Activated naive CD8-positive, alpha-beta T cell treated with anti-CD3 and anti-CD28 coated beads, Interleukin-2, amount 10 ng/mL, durations not matched to agents 7 days and 5 days (primary cell): ENCODE measurements around the gene GCHFR. TPM values are rescaled to one million over a fixed set of nuclear protein-coding genes. Genes with fewer than 3 reads are reported as not detected.

Source experiments
- ATAC-seq: fragments of 150-1000 bp; cut with Tn5 transposase; one replicate; pipeline ENCODE4 v1.10.0; 2021; ENCODE audit warnings: low read depth, moderate library complexity
- POLR2A ChIA-PET: fragments of 350-600 bp; sonication (Branson Sonifier 250); formaldehyde crosslinking; loops from one replicate; lab custom pipeline; 2021; ENCODE audit warnings: antibody characterized with exemption; lab: Charles Lee
- DNase-seq: peaks from one replicate; pipeline ENCODE4 v3.0.0; 2021
- H3K27ac Mint-ChIP-seq: one replicate; pipeline ENCODE4 v1.8.0; 2022; ENCODE audit warnings: mild to moderate bottlenecking, mixed read lengths
- H3K27me3 Mint-ChIP-seq: one replicate; pipeline ENCODE4 v1.8.0; 2022; ENCODE audit warnings: mild to moderate bottlenecking, moderate library complexity, mixed read lengths
- H3K36me3 Mint-ChIP-seq: one replicate; pipeline ENCODE4 v1.8.0; 2021; ENCODE audit warnings: mild to moderate bottlenecking, mixed read lengths
- H3K4me1 Mint-ChIP-seq: one replicate; pipeline ENCODE4 v1.8.0; 2021; ENCODE audit warnings: mixed read lengths
- H3K4me3 Mint-ChIP-seq: one replicate; pipeline ENCODE4 v1.8.0; 2022; ENCODE audit warnings: mild to moderate bottlenecking, moderate library complexity, mixed read lengths
- H3K9me3 Mint-ChIP-seq: one replicate; pipeline ENCODE4 v1.8.0; 2021; ENCODE audit warnings: mixed read lengths
- total RNA-seq, 2 experiments: library from RNA; stranded (reverse); gene quantifications; one replicate each; pipeline ENCODE4 v1.2.3, GENCODE V29; 2021

The GCHFR gene
- total RNA-seq, 2 experiments from 2014 or later = 58.2 to 61.5 TPM

DNA sequence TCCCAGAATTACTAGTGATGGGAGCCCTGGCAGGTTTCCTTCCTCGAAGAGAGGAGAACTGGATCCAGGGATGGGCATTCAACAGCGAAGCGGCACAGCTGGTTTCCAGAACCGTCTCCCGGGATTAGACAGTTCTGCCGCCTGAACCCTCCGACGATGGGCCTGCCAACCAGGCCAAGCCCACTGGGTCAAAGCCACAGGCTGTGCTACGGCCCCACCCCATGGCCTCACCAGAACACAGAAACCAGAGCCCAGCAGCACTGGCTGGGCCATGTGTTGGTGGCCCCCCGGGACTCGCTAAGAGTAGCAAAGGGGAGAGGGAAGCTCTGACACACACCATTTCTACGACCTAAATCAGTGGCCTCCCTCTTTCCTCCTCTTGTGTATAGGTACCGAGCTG lies 8.1 kb downstream of the GCHFR start:
- Mint-ChIP-seq H3K4me1 (peaks cover 23% of the 10 kb centered on the region), H3K27me3 (no peaks in the 10 kb centered on the region), H3K9me3 (no peaks in the 10 kb centered on the region), H3K27ac (no peak overlapping the region), H3K4me3 (no peak overlapping the region), H3K36me3 (peaks cover 12% of the 10 kb centered on the region)
- DNase-seq (no peak), ATAC-seq (no peak)
- POLR2A ChIA-PET = interaction anchor here (0.5 kb wide), 1 partner anchor 296 kb away, joined by 3 read pairs; no protein-coding TSS in a partner anchor

DNA sequence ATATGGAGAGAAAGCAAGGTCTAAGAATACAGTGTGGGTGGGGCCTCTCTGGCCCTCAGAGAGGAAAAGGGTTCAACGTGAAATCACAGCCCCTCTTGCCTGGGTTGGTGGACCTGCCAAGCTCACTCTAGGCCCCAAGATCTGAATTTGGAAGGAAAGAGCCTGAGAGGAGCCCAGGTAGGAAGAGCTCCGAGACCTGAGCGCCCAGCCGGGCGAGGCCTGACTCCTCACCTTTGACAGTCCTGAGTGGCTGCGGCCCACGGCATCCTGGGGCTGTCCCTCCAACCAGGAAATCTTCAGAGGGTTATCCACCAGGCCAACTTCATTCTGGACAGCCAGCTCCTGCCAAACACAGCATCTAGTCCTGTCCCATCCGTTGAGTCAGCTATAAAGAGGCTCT lies 9.6 kb downstream of the GCHFR start:
- Mint-ChIP-seq H3K4me3 (no peak overlapping the region), H3K27me3 (no peaks in the 10 kb centered on the region), H3K9me3 (no peaks in the 10 kb centered on the region), H3K36me3 (peaks cover 14% of the 10 kb centered on the region), H3K4me1 (peaks cover 23% of the 10 kb centered on the region), H3K27ac (no peak overlapping the region)
- ATAC-seq (no peak), DNase-seq (no peak)
- POLR2A ChIA-PET = interaction anchor here (1.1 kb wide), 1 partner anchor 79 kb away, joined by 3 read pairs; no protein-coding TSS in a partner anchor

DNA sequence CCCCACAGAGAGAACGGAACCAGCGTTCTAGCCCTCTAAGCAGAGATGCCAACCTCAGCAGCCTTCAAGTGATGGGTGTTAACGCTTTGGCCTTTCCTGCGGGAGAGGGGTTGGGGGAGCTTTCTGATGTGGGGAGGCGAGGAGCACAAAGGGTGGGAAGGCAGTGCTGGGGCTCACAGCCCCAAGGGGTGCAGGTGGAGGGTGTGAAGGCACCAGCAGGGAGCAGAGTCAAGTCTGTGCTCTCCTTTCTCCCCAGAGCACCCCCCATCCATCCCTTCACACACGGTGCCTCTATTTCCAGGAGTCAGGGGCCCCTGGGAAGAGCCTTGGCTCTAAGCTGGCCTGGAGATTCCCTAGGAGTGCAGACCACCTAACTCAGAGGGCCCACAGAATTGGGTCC lies 10.0 kb downstream of the GCHFR start:
- DNase-seq (no peak), ATAC-seq (no peak)
- no peaks in the 10 kb centered on the region for H3K27me3 Mint-ChIP-seq
- H3K9me3 Mint-ChIP-seq = no peaks in the 10 kb centered on the region
- H3K4me1 Mint-ChIP-seq = peaks cover 20% of the 10 kb centered on the region
- H3K36me3 Mint-ChIP-seq = peaks cover 13% of the 10 kb centered on the region
- H3K4me3 Mint-ChIP-seq = no peak overlapping the region
- no peak overlapping the region for H3K27ac Mint-ChIP-seq
- POLR2A ChIA-PET = interaction anchor here (0.5 to 1.1 kb wide), 2 partner anchors 19 to 79 kb away, joined by 3 read pairs; no protein-coding TSS in a partner anchor

DNA sequence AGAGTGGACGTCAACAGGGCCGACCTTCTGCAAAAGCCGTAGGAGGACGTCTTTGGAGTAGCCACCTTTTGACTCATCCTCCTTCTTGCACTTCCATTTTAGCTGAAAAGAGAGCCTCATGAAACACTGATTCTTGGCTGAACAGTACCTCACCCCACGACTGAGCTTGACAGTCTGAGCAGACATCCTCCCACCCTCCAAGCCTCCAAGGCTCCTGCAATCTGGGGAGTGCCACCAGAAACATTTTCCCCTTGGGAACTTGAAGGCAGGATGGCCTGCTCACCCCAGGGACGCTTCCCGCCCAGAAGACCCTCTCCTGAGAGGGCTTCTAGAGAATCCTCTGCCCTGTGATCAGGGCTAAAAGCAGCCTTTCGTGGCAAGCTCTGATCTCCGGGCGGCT lies 11.1 kb downstream of the GCHFR start:
- ATAC-seq = no peak
- Mint-ChIP-seq H3K4me3 (no peak overlapping the region), H3K27ac (no peak overlapping the region), H3K9me3 (no peaks in the 10 kb centered on the region), H3K4me1 (peaks cover 15% of the 10 kb centered on the region), H3K36me3 (peaks cover 18% of the 10 kb centered on the region), H3K27me3 (no peaks in the 10 kb centered on the region)
- POLR2A ChIA-PET = no interaction called here
- no peak for DNase-seq

DNA sequence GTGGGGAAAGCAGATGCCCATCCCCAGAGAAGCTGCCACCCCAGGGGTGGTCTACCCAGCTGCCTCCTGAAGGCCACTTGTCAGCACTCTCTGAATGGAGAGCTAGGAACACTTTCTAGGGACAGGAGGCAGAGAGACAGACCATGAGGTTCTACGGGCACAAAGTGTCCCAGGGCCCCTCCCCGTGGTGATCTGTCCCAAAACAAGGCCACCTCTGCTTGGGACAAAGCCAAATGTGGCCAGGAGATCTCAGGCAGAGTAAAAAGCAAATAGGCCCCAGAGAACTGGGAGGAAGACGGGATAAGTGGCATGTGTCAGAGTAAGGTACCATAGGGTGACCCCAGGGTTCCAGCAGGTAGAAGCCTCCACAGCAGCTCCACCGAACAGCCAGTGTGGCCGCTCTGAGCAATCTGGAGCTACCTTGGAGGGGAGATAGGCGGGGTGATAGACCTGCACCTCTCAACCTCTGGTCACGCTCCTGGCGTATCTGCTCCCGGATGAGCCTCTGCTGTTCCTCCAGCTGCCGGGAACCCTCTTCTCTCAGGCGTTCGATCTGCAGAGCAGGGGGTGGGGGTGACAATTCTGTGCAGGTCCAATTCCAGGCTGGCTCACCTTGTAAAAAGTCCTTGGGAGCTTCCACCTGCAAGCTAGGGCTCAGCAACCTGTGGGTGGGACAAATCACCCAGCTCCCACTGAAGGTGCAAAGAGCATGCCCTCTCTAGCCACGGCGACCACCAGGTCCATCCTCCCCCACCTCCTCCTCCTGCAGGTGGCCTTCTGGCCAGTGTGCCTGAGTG lies 12.1 kb downstream of the GCHFR start:
- H3K9me3 Mint-ChIP-seq = no peaks in the 10 kb centered on the region
- H3K4me1 Mint-ChIP-seq = peaks cover 12% of the 10 kb centered on the region
- H3K36me3 Mint-ChIP-seq = peaks cover 18% of the 10 kb centered on the region
- DNase-seq (no peak), ATAC-seq (no peak)
- POLR2A ChIA-PET = interaction anchor here (0.6 to 1.3 kb wide), 2 partner anchors 9 to 30 kb away, joined by 3 read pairs; no protein-coding TSS in a partner anchor
- no peaks in the 10 kb centered on the region for H3K27me3 Mint-ChIP-seq
- H3K27ac Mint-ChIP-seq = no peak overlapping the region
- no peak overlapping the region for H3K4me3 Mint-ChIP-seq

DNA sequence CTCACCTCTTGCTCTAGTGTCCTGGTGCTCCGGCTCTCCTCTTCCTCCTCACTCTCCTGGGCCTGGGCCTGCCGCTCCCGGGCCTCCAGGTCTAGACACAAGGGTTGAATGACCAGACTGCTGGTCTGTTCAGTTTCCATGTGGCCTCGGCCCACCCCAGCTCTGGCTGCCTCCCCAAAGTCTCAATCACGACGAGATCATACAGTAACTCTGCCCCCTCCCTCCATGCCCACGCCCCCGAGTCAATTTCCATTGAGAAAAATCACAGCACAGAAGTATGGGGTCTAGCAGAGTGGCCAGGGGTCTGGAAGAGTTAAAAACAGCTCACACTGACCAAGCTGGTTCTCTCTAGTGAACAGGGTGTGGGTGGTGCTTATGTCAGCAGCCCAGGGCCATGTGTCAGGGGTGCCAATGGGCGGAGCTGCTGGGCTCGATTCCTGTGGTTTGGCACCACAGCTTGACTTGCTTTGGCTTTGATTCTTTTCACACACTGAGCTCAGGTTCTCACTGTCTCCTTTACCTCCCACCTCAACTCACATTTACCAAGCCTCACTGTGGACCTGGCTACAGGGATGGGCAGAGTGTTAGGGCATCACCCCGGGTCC lies 12.8 kb downstream of the GCHFR start:
- H3K4me1 Mint-ChIP-seq = peaks cover 12% of the 10 kb centered on the region
- DNase-seq (no peak), ATAC-seq (peak; percentile 58)
- POLR2A ChIA-PET = interaction anchor here (1.3 to 1.4 kb wide), 2 partner anchors 10 to 82 kb away, joined by 3 to 5 read pairs; partner anchors contain the start of gene RAD51
- H3K27ac Mint-ChIP-seq = peak overlapping the region; percentile 39
- no peaks in the 10 kb centered on the region for H3K27me3 Mint-ChIP-seq
- no peaks in the 10 kb centered on the region for H3K9me3 Mint-ChIP-seq
- peaks cover 18% of the 10 kb centered on the region for H3K36me3 Mint-ChIP-seq
- H3K4me3 Mint-ChIP-seq = no peak overlapping the region

DNA sequence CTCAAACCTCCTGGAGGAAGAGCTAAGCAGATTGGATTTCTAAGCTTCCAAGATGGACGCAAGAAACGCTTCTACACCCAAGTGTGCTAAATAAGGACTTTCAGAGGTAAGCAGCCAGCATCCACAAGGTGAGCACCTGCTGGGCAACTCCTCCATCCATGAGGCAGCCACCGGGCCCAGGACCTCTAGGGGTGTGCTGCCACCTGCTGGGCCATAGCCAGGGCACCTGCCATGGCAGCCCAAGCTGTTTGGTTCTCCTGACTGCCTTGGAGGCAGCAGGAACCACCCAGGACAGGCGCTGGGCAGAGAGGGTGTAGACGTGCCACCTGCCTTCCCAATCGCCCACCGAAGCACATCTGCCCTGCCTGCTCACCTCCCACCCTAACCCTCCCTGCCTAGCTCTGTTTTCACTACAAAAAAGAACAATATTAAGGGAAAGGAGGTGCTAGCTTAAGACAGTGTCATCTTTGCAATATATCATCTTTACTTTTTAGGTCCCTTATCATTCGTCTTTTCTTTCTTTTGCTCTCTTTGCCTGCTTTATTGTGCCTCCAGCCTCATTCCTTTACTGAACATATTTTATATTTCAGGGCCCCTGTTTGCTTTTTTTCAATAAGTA lies 18.9 kb downstream of the GCHFR start:
- Mint-ChIP-seq H3K9me3 (no peaks in the 10 kb centered on the region), H3K27me3 (no peaks in the 10 kb centered on the region), H3K36me3 (peaks cover 6% of the 10 kb centered on the region), H3K4me1 (peaks cover 27% of the 10 kb centered on the region), H3K4me3 (no peak overlapping the region), H3K27ac (no peak overlapping the region)
- DNase-seq (peak; percentile 83), ATAC-seq (peak; percentile 91)
- POLR2A ChIA-PET = interaction anchor here (0.6 to 1.3 kb wide), 6 partner anchors 14 to 1401 kb away, joined by 3 to 6 read pairs (median 4); partner anchors contain the start of genes C15orf62, RAD51 and ZFYVE19

DNA sequence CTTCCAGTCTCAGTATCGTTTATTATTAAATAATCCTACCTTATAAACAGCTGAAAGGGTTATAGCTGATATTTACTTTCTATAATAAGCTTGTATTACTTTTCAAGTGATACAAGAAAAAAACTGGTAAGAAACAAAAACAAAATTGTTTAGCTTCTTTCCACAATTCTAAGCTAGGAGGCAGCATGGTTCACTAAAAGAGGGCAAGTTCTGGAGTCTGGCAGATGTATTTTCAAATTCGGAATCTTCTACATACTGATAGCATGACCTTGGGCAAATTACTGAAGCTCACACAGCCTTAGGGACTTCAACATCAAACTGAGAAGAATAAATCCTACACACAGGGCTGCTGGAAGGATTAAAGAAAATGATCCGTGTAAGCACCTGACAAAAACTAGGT lies 21.3 kb downstream of the GCHFR start:
- H3K4me1 Mint-ChIP-seq = peaks cover 32% of the 10 kb centered on the region
- H3K27me3 Mint-ChIP-seq = no peaks in the 10 kb centered on the region
- POLR2A ChIA-PET = interaction anchor here (0.9 kb wide), 1 partner anchor 23 kb away, joined by 3 read pairs; no protein-coding TSS in a partner anchor
- H3K27ac Mint-ChIP-seq = no peak overlapping the region
- H3K36me3 Mint-ChIP-seq = peaks cover 2% of the 10 kb centered on the region
- no peak overlapping the region for H3K4me3 Mint-ChIP-seq
- ATAC-seq = no peak
- H3K9me3 Mint-ChIP-seq = no peaks in the 10 kb centered on the region
- DNase-seq = no peak

DNA sequence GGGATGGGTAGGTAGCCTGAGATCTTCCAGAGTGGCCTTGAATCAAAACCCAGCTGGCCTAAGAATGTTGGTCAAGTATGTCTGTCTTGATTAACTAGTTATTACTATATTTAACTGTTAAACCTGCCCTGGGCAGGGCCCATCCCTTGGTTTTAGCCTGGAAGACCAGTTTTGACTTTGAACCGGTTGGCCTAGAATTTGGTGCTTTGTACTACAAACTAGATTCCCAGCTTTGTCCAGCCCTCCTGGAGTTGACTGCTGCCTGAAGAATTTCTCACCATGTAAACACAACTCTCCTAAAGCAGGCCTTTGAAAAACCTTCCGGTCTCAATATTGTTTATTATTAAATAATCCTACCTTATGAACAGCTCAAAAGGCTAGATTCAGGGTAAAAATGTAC lies 21.9 kb downstream of the GCHFR start:
- H3K27me3 Mint-ChIP-seq = no peaks in the 10 kb centered on the region
- no peaks in the 10 kb centered on the region for H3K9me3 Mint-ChIP-seq
- no peak overlapping the region for H3K4me3 Mint-ChIP-seq
- H3K4me1 Mint-ChIP-seq = peaks cover 32% of the 10 kb centered on the region
- H3K36me3 Mint-ChIP-seq = peaks cover 2% of the 10 kb centered on the region
- POLR2A ChIA-PET = interaction anchor here (1.2 kb wide), 1 partner anchor 21 kb away, joined by 3 read pairs; no protein-coding TSS in a partner anchor
- ATAC-seq (no peak), DNase-seq (no peak)
- H3K27ac Mint-ChIP-seq = no peak overlapping the region

DNA sequence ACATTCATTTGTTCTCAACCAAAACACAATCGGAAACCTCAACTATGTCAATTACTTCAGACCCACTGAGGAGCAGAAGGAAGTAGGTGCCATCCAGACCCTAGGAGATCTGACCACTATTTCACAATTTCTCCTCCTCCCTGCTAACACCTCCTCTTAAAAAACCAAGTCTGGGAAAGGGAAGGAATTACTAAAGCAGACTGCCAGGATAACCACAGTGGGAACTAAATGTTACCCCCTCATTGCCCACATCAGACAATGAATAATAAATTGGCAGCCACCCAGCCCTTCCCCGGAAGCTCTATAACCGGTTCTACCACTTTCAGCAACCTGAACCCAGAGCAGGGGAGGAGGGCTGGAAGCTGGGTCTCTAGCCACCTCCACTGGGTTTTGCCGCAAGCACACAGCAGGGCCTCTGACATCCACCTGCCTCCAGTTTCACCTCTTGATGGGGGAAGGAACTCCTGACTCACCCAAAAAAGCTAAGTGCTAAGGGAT lies 23.5 kb downstream of the GCHFR start:
- H3K27me3 Mint-ChIP-seq = no peaks in the 10 kb centered on the region
- H3K36me3 Mint-ChIP-seq = peaks cover 2% of the 10 kb centered on the region
- peaks cover 32% of the 10 kb centered on the region for H3K4me1 Mint-ChIP-seq
- no peaks in the 10 kb centered on the region for H3K9me3 Mint-ChIP-seq
- H3K27ac Mint-ChIP-seq = peak overlapping the region; percentile 75
- ATAC-seq (peak; percentile 77), DNase-seq (no peak)
- H3K4me3 Mint-ChIP-seq = peak overlapping the region; percentile 25
- POLR2A ChIA-PET = interaction anchor here (0.5 to 1.9 kb wide), 4 partner anchors 19 to 93 kb away, joined by 6 to 9 read pairs (median 7); partner anchors contain the start of genes DNAJC17, GCHFR, RAD51 and ZFYVE19

DNA sequence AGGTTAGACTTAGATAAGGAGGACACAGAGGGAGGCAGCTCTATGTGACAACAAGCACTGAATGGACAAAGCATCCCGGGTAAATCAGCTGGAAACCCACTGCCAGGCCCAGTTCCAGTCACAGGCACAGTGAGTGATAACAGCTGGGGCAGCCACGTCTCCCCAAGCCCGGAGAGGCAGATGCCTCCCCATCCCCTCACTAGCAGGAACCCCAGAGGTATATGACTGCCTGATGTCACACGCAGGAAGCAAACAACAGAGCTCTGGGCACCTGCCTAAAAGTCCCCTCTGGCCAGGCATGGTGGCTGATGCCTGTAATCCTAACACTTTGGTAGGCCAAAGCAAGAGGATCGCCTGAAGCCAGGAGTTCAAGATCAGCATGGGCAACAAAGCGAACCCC lies 24.1 kb downstream of the GCHFR start:
- ATAC-seq = peak; percentile 38
- no peaks in the 10 kb centered on the region for H3K27me3 Mint-ChIP-seq

DNA sequence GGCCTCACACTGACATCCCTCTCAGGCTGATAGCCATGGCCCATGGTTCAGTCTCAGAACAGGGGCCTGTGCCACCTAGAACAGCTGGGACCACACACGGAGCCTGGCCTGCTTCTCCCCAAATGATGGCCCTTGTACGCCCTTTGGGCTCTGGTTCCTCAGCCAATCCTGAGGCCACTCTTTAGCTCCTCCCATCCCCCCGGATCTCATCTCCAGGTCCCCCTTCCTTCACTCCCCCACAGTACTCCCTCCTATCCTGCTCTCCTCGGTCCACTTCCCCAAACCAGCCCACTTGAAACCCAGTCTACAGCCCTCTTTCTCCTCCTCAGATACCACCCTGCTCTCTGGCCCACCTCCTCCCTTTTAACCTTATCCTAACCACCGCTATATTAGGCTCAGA lies 25.3 kb downstream of the GCHFR start:
- peaks cover 23% of the 10 kb centered on the region for H3K4me1 Mint-ChIP-seq
- DNase-seq (no peak), ATAC-seq (no peak)
- no peak overlapping the region for H3K4me3 Mint-ChIP-seq
- no peaks in the 10 kb centered on the region for H3K27me3 Mint-ChIP-seq
- no peaks in the 10 kb centered on the region for H3K9me3 Mint-ChIP-seq
- peak overlapping the region; percentile 6 for H3K27ac Mint-ChIP-seq
- POLR2A ChIA-PET = interaction anchor here (0.5 to 1.9 kb wide), 2 partner anchors 25 to 732 kb away, joined by 3 to 7 read pairs; partner anchors contain the start of gene GCHFR
- peaks cover 6% of the 10 kb centered on the region for H3K36me3 Mint-ChIP-seq

More for the DNA sequence above, 24.1 kb downstream of the GCHFR start:
- H3K9me3 Mint-ChIP-seq = no peaks in the 10 kb centered on the region
- no peak for DNase-seq
- POLR2A ChIA-PET = interaction anchor here (1.4 to 1.9 kb wide), 3 partner anchors 19 to 93 kb away, joined by 7 to 9 read pairs (median 7); partner anchors contain the start of genes DNAJC17, GCHFR, RAD51 and ZFYVE19
- H3K27ac Mint-ChIP-seq = peak overlapping the region; percentile 75
- H3K36me3 Mint-ChIP-seq = peaks cover 2% of the 10 kb centered on the region
- peaks cover 26% of the 10 kb centered on the region for H3K4me1 Mint-ChIP-seq
- H3K4me3 Mint-ChIP-seq = peak overlapping the region; percentile 25
